NT2/D1 (cell line): ENCODE measurements around the gene BDKRB2.

Experiments used
- DNase-seq: peaks from one replicate; pipeline ENCODE4 v3.0.0-alpha.2; 2011; ENCODE audit warnings: low read depth, low spot score
- H3K27me3 ChIP-seq: 2 replicates; pipeline ENCODE4 v1.6.0; 2011; ENCODE audit warnings: mild to moderate bottlenecking; ENCODE audit not compliant: insufficient read length, insufficient read depth
- H3K36me3 ChIP-seq: 2 replicates; pipeline ENCODE4 v1.6.1; 2011; ENCODE audit warnings: mild to moderate bottlenecking, low read length, mixed read lengths; ENCODE audit not compliant: insufficient read depth, insufficient read length
- H3K4me1 ChIP-seq: 2 replicates; pipeline ENCODE4 v1.5.1; 2011; ENCODE audit not compliant: insufficient read depth, insufficient read length
- H3K4me3 ChIP-seq: 2 replicates; pipeline ENCODE4 v1.5.1; 2011; ENCODE audit warnings: low read depth; ENCODE audit not compliant: insufficient read length
- H3K9ac ChIP-seq: 2 replicates; pipeline ENCODE4 v1.6.0; 2011; ENCODE audit warnings: low read depth; ENCODE audit not compliant: insufficient read length
- H3K9me3 ChIP-seq: 2 replicates; pipeline ENCODE4 v1.5.1; 2011; ENCODE audit warnings: mild to moderate bottlenecking, low read length; ENCODE audit not compliant: insufficient read depth
- SUZ12 ChIP-seq: IDR thresholded peaks from 2 replicates; pipeline ENCODE4 v1.6.1; 2011; ENCODE audit not compliant: insufficient read length, insufficient read depth; ENCODE audit errors: extremely low read depth
- YY1 ChIP-seq: IDR thresholded peaks from 2 replicates; pipeline ENCODE4 v1.6.1; 2011; ENCODE audit not compliant: insufficient read length, insufficient read depth
- ZNF274 ChIP-seq: IDR thresholded peaks from 2 replicates; pipeline ENCODE4 v1.6.1; 2011; ENCODE audit warnings: mild to moderate bottlenecking, low read depth, low read length

Gene BDKRB2

DNA sequence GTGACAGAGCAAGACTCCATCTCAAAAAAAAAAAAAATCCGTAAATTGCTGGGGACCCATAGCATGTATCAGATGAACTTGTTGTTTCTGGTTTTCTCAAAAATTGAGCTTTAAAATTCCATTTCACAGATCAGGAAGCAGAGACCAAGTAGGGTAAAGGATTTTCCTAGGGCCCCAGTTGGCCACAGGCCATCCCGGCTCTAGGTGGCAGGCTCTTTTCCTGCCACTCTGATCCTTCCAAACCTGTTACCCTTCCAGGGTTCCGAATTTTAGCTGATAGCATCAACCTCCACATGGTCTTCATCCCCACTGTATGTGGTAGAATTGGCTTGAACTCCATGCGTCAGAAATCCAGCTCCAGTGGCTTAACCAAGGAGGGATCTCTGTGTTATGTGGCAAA is 36.1 kb upstream of the BDKRB2 start:
- TF ChIP-seq ZNF274 = no peak
- no peak for TF ChIP-seq YY1
- TF ChIP-seq SUZ12 = no peak

DNA sequence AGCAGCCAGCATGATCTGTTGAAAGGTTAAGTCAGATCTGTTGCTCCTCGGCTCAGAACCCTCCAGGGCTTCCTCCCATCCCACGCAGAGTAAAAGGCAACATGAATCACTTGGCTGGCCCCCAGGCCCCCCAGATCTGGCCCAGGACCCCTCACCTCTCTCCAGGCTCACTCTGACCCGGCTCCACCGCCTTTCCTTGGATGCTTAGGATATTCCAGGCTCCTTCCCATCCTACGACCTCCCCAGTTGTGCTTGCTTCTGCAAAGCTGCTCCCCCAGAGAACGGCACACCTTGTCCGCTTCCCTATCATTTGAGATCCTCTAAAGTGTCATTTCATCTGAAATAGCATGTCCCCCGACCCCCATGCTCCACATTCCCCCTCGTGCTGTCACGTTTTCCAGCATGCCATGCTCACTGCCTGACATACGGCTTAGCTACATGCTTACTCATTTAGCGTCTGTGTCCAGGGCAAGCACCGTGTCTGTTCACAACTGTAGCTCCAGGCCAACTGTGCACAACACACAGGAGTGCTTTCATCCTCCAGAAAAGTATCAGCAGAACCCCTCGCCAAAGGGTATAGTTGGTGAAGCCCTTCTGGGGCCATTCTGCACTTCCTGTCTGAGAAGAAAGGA is 33.6 kb upstream of the BDKRB2 start:
- no peak overlapping the region for H3K4me3 ChIP-seq
- H3K36me3 ChIP-seq = no peaks in the 10 kb centered on the region
- no peak for DNase-seq
- no peaks in the 10 kb centered on the region for H3K27me3 ChIP-seq
- TF ChIP-seq ZNF274 (no peak), SUZ12 (no peak), YY1 (no peak)
- H3K9me3 ChIP-seq = no peaks in the 10 kb centered on the region
- no peak overlapping the region for H3K9ac ChIP-seq
- H3K4me1 ChIP-seq = peaks cover 4% of the 10 kb centered on the region

More for the DNA sequence above, 36.1 kb upstream of the BDKRB2 start:
- Histone ChIP-seq H3K9me3 (no peaks in the 10 kb centered on the region), H3K27me3 (no peaks in the 10 kb centered on the region), H3K9ac (no peak overlapping the region), H3K4me3 (no peak overlapping the region), H3K4me1 (peaks cover 4% of the 10 kb centered on the region), H3K36me3 (no peaks in the 10 kb centered on the region)
- no peak for DNase-seq

DNA sequence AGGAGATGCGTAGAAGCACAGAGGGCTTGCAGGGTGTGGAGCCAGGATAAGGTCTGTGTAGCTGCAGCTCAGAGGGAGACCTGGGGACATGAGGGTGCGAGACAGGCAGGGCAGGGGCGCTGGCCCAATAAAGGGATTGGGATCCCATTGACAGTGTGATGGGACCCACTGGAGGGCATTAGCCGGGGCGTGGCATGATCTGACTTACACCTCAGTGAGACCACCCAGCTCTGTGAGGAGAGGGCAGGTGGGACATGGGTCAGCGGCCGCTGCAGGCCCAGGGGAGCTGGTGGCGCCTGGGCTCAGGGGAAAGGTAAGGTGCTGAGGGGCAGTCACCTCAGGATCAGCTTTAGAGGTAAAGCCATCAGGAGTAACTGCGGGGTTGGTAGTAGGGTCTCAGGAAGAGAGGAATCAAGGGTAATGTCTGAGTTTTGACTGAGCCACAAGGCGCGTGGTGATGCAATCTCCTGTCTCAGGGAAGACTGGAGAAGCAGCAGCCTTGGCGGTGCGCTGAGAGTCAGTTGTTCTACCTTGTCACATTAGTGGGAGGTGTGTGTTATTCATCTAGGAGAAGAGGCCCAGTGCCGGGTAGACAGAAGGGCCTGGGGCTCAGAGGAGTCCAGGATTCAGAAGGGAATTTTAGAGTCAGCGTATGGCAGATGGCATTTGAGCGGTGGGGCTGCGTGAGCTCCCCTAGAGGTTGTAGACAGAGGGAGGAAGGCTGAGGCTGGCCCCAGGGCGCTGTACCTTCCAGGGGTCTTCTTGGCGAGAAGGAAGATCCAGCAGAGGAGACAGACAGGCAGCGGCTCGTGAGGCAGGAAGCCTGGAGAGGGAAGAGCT is 30.8 kb upstream of the BDKRB2 start:
- no peaks in the 10 kb centered on the region for H3K9me3 ChIP-seq
- H3K27me3 ChIP-seq = no peaks in the 10 kb centered on the region
- H3K4me3 ChIP-seq = no peak overlapping the region
- H3K4me1 ChIP-seq = no peaks in the 10 kb centered on the region
- TF ChIP-seq YY1 (no peak), SUZ12 (no peak), ZNF274 (no peak)
- H3K9ac ChIP-seq = no peak overlapping the region
- no peak for DNase-seq
- H3K36me3 ChIP-seq = no peaks in the 10 kb centered on the region

DNA sequence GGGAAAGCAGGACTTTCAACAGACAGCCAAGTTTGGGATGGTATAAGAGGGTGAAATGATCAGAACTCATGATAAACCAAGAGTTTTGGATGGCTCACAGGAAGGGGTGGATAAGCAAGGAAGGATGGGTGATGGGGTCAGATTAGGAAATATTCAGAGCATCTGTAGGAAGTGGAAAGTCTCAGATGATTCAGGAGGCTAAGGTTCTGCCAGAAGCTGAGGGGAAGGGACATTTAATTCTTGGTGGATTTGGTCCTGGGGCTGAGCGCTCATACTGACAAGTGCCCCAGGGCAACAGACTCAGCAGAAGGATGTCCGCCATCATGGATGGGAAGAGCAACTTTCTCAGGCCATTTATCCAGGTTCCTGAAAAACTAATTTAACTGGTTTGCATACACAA is 28.4 kb upstream of the BDKRB2 start:
- TF ChIP-seq SUZ12 (no peak), YY1 (no peak), ZNF274 (no peak)

DNA sequence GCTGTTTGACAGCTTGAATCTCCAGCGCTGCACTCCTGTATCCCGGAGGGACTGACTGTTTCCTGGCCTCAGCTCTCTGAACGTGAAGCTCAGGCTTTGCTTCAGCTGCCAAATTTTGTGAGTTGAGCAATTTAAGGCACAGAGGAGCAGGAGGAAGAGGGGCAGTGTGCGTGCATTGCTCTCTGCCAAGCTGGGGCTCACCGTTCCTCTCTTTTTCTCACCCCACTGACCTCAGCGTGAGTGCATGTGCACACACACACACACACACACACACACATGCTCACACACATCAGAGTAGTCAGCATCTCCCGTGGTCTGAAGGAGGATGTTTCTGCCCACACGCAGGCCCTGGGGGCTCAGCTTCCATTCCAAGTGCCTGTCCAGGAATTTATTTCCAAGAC is 27.8 kb upstream of the BDKRB2 start:
- H3K9ac ChIP-seq = no peak overlapping the region

More for the DNA sequence above, 28.4 kb upstream of the BDKRB2 start:
- no peaks in the 10 kb centered on the region for H3K9me3 ChIP-seq
- DNase-seq = no peak
- no peak overlapping the region for H3K4me3 ChIP-seq
- H3K27me3 ChIP-seq = no peaks in the 10 kb centered on the region
- no peaks in the 10 kb centered on the region for H3K4me1 ChIP-seq
- no peak overlapping the region for H3K9ac ChIP-seq
- no peaks in the 10 kb centered on the region for H3K36me3 ChIP-seq

DNA sequence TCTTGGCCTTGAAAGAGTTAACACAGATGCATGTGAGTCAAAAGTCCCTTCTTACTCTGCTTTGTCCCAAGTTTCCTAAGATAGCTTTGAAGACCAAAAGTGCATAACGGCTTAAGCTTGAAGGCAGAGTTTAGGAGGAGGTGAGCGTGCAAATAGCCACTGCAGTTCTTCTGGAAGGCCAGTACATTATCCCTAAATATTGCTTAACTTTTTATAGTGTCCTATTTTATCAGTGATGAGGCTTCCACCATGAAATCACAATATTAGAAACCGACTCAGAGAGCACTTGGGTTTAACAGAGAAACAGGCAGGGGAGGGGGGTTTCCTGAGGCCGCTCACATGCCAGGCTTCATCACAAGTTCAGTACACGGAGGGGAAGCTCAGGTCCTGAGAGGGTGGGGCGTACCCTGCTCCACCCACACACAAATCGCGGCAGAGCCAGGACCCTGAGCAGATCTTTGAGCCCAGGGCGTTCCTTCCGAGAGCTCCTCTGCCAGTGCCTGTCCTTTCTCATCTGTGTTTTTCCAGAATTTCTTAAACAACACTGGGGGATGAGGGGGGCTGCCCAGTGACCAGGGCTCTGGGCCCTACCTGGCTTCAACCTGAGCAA is 26.8 kb upstream of the BDKRB2 start:
- H3K36me3 ChIP-seq = no peaks in the 10 kb centered on the region
- DNase-seq = no peak
- no peaks in the 10 kb centered on the region for H3K4me1 ChIP-seq
- H3K9me3 ChIP-seq = no peaks in the 10 kb centered on the region
- no peak for TF ChIP-seq SUZ12
- TF ChIP-seq YY1 = no peak
- TF ChIP-seq ZNF274 = no peak
- H3K4me3 ChIP-seq = no peak overlapping the region
- H3K9ac ChIP-seq = no peak overlapping the region
- H3K27me3 ChIP-seq = no peaks in the 10 kb centered on the region

More for the DNA sequence above, 27.8 kb upstream of the BDKRB2 start:
- Histone ChIP-seq H3K4me3 (no peak overlapping the region), H3K27me3 (no peaks in the 10 kb centered on the region), H3K4me1 (no peaks in the 10 kb centered on the region), H3K36me3 (no peaks in the 10 kb centered on the region), H3K9me3 (no peaks in the 10 kb centered on the region)
- no peak for DNase-seq
- TF ChIP-seq YY1 (no peak), SUZ12 (no peak), ZNF274 (no peak)

DNA sequence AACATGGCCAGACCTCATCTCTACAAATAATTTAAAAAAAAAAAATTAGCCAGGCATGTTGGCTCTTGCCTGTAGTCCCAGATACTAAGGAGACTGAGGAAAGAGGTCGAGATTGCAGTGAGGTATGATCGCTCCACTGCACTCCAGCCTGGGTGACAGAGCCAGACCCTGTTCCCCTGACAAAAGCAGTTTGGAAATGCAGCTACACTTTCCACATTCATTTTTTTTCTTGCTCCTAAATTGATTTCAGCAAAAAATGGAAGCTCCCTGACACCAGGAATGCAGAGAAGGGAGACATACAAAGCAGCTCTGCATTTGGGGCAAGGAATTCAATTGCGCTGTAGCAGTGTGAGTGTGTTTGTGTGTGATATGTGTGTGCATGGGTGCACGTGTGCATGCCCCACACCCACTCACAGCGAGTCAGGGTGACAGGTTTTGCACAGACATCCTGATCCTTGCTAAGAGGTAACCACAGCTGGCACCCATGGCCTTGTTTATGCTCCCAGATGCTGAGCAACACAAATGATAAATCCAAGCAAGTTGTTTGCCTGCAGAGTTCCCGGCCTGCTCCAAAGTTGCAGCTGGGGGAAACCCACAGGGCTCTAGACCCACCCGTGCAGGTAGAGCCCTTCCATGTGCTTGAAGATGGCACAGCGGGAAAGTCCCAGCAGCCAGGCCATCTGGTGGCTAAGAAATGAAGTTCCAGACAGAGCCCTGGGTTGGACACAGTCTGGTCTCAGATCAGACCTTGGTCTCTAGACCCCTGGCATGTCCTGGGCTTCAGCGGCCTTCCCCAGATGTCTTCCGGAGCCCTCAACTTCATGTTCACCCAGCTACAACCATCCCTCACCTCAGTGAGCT is 25.9 kb upstream of the BDKRB2 start:
- no peak for DNase-seq
- no peaks in the 10 kb centered on the region for H3K27me3 ChIP-seq
- no peak overlapping the region for H3K4me3 ChIP-seq
- no peaks in the 10 kb centered on the region for H3K9me3 ChIP-seq
- H3K36me3 ChIP-seq = no peaks in the 10 kb centered on the region
- H3K4me1 ChIP-seq = no peaks in the 10 kb centered on the region
- TF ChIP-seq ZNF274 = no peak
- TF ChIP-seq YY1 = no peak
- TF ChIP-seq SUZ12 = no peak
- H3K9ac ChIP-seq = no peak overlapping the region
